D721Med (cell line): ENCODE measurements around the gene MAP2.

Experiments
- DNase-seq: peaks from one replicate; pipeline ENCODE4 v3.0.0; 2011; ENCODE audit warnings: low spot score; ENCODE audit not compliant: insufficient read length
- FAIRE-seq: peaks from 2 replicates; lab custom pipeline; 2011; peaks lifted over from hg19 to GRCh38; lab: Jason Lieb, UNC
- CTCF ChIP-seq: IDR thresholded peaks from 2 replicates; pipeline ENCODE4 v1.5.1; 2012; ENCODE audit warnings: mild to moderate bottlenecking, control low read depth; ENCODE audit not compliant: insufficient read depth; ENCODE audit errors: missing control alignments

MAP2 gene

GRCh38 chr2:209582281-209582680 lies 158.4 kb downstream of the MAP2 start:
- DNase-seq = no peak
- no peak for FAIRE-seq
- no peak for TF ChIP-seq CTCF

- no peak for TF ChIP-seq CTCF
- DNase-seq = no peak
- no peak for FAIRE-seq
Observed at GRCh38 chr2:209584472-209584871, 160.6 kb downstream of the MAP2 start.

- no peak for FAIRE-seq
- DNase-seq = no peak
- no peak for TF ChIP-seq CTCF
Observed at GRCh38 chr2:209584915-209585314, 161.1 kb downstream of the MAP2 start.

- FAIRE-seq (no peak), DNase-seq (no peak)
- TF ChIP-seq CTCF = no peak
Observed at GRCh38 chr2:209591021-209591420, 167.2 kb downstream of the MAP2 start.

- FAIRE-seq (no peak), DNase-seq (no peak)
Observed at GRCh38 chr2:209592106-209592505, 168.3 kb downstream of the MAP2 start.

GRCh38 chr2:209593930-209594329 lies 170.1 kb downstream of the MAP2 start:
- no peak for FAIRE-seq
- DNase-seq = no peak

More at GRCh38 chr2:209592106-209592505, 168.3 kb downstream of the MAP2 start:
- TF ChIP-seq CTCF = no peak

More at GRCh38 chr2:209593930-209594329, 170.1 kb downstream of the MAP2 start:
- TF ChIP-seq CTCF = no peak
